Activated CD4-positive, CD25-positive, alpha-beta regulatory T cell treated with anti-CD3 and anti-CD28 coated beads, Interleukin-2, amount 50 U/mL, for 24 hours (primary cell): ENCODE results near the gene EGFLAM.

Experiments
- ATAC-seq, 2 donors: fragments of 150-1000 bp; cut with Tn5 transposase; one replicate each; pipeline ENCODE4 v1.10.0; 2021; ENCODE audit warnings: mild to moderate bottlenecking in 1 of 2, moderate library complexity in 1 of 2

The EGFLAM gene

DNA sequence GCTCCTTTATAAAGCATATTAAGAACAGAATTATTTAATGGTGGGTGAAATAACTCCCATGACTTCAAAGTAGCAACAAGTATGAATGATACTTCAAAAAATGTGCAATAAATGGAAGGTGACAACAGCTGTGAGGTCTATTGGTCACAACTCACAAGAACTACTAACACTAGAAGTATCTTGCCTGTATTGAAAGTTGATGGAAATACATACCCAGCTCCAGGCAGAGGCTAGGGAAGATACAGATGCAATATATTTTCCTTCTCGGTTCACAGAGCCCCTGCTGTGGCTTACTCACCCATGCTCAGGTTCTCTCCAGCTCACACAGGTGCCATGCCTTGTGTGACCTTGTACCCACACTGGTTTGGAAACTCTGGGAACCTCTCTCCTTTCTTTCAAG lies 164.3 kb downstream of the EGFLAM start:
- no peak for ATAC-seq

DNA sequence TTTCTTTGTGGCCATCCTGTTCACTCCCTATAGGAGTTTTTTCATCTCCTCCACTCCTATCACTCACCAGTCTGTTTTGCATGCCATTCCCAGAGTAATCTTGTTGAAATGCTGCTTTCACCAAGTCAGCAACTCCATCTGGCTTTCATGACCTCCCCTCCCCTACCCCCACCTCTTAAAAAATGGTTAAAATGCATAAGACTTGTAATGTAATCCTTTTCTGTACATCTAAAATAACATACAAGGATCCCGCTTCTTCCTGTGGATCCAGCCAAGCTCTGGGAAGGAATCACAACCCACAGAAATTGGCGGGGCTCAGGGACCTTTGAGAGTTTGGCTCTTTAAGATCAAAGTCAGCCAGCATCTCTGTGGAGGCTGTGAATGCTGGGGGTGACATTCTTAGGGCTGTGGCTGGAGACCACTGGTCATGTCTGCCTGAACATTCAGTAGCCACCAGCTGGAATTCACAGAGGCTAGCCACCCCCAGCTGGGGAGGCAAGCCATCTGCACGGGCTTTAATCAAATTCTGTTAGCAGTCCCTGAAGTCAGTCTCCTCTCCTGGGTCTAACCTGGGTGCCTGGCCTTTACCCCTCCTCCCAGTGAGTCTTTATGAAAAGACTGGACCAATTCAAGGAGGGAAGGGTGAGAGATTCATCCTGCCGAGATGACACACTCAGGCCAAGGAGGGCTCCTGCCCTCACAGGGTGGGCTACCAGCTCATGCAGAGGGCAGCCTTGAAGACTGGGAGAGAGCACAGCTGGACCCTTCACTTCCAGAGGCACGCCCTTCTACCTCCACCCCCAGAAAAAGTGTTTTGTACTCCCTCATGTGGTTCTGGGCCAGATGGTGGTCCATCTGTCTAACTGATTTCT lies 165.2 kb downstream of the EGFLAM start:
- ATAC-seq, result no peak

DNA sequence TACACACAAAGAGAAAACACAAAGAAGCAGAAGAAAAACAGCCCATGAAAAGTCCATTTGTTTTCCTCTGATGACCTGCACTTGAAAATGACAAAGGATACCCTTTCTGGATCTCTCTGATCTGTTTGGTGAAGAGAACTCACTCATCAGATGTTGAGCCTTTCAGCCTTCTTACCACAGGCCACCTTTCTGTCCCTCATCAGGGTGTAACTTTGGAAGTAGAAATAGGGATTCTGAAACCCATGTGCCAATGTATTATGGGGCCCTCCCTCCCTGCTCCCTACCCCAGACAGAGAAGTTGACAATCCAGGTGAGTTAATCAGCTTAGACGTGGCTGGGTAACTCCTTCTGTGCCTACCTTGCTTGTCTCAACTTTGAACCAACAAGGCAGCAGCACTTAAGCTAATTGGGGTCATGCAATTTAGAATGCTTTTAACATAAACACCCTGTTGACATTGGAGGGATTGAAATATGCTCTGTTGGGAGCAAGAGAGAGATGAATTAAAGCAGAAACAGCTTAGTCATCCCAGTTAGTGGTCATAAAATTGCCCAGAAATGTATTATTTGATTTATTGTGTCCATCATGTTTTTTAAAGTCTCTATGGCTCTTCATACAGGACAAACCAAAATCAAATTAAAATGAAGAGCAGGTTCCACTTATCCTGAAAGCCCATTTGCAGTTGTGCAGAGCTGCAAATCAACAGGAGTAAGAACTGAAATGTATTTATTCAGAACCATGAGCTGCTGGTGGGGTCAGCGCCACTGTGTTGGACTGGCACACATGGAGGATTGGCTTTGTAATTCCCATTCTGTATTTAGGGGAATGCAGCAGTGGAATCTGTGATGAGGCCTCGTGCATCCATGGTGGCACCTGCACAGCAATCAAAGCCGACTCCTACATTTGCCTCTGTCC lies 166.0 kb downstream of the EGFLAM start:
- no peak for ATAC-seq

DNA sequence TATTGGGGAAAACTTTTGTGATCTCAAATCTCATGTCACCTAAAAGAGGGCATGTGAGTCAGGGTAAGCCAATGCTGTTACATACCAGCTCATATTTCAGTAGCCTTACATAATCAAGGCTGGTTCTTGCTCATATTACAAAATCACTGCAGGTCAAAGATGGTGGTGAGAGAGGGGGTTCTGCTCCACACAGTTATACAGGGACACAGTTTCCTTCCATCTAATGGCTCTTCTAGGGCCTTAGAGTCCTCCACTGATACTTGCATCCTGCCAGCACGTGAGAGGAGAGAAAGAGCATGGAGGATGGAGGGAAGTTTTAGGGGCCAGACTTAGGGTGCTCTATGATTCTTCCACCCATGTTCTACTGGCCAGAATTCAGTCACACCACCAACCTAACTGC lies 168.1 kb downstream of the EGFLAM start:
- no peak for ATAC-seq

DNA sequence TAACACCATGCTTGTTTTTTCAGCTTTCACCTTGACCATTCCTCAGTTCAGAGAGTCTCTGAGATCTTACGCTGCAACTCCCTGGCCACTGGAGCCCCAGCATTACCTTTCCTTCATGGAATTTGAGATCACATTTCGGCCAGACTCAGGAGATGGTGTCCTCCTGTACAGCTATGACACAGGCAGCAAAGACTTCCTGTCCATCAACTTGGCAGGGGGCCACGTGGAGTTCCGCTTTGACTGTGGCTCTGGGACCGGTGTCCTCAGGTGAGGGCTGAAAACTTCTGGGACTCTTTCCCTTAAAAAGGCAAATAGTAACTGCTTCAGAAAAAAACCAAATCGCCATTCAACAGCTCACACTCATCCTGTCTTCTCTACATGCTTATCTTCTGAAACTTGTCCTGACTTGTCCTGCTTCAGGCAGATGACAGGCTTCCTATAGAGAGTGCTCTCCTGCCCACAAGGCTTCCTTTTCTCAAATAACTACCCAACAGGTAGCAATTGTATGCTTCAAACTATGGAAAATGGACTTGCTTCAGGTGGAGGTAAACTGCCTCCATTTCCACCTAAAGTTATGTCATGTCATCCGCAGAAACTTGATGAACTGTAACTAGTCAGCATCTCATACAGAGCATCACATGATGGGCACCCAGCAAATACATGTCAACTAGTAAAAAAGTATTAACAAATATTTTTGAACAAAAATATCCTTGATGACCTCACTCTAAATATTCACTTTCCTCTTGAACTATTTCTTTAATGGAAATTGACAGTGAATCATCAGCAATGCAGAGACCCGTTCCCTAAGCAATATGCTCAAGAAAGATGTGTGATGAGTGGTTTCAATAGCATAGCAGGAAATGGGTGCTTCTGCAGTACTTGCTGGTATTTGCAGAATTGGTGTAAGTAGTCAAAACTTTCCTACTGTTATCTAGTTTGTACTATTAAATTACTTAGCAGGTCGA lies 168.9 kb downstream of the EGFLAM start:
- no peak for ATAC-seq

DNA sequence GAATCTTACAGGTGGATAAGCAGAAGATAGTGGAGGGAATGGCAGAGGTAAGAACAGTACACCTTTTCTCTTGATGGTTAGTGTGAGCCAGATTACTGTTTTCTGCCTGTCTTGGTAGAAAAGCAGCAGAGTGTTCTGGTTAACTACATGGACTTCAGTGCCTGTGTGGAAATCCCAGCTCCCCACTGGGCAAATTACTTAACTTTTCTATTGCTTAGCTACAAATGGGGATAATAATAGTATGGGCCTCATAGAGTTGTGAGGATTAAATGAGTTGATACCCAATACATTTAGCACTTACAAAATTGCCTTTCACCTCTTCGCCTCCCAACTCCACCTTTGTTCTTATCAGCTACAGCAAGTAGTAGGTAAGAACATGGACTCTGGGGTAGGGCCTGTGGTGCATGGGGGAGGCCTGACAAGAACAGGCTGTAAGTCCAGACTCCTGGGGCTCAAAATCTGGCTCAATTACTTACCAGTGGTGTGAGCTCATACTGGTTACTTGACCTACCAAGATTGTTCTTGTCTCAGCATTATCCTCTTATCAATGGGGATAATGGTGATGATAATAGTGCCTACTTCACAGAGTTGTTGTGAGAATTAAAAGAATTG lies 173.0 kb downstream of the EGFLAM start:
- no peak for ATAC-seq

DNA sequence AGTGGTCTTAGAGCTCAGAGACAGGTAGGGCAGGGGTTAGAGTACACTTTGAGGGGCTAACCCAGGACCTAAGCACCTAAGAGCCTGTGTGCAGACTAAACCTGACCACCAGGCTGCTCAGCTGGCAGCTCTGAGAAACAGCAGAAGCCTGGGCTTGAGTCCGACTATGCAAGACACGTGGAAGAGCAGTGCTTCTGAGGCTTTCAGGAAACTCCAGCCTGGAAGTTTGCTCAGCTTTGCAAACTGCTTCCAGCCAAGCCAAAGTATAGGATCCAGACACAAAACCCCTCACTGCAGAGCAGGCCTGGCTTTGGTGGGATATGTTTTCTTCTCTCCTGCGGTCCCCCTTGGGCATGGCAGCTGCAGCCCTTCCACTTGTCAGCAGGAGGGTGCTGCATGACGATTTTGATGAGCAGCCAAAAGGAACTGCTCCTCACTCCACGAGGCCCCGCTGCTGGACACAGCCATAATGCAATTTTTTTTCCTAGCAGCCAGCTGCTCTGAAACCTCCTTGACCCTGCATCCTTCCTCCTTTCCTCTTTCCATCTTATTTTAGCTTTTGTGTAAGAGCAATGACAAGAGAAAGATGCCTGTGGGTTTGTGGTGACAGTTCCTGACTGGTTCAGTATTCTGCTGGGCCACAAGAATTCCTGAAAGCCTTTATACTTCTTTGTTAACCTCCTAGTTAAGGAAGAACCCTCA lies 175.0 kb downstream of the EGFLAM start:
- no peak for ATAC-seq

DNA sequence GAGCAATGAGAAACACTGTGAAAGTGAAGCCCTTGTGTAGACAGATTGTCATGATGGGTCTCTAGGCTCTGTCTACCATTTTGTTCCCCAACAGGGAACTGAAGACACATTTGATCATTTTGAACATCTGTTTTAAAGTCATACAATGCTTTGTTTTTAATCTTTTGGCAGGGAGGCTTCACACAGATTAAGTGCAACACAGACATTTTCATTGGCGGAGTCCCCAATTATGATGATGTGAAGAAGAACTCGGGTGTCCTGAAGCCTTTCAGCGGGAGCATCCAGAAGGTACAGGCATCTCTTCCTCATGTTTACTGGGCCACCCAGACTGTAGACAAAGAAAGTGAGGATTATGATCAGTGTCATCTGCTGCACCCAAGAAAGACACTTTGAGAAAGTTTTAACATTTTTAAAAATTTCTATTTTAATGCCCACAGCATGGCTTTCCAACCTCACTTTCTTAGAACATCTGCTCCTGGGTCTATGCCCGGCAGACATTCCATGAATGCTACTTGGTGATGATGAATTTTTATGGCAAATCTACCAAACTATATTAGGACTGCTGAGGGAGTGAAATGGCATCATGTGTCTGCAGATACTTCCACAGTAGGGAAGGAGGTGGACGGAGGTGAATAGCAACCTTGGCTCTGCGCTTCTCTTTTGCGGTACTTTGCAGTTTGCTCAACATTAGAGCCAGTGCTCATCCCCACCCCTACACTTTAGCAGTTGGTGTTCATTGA lies 176.8 kb downstream of the EGFLAM start:
- ATAC-seq, result no peak

DNA sequence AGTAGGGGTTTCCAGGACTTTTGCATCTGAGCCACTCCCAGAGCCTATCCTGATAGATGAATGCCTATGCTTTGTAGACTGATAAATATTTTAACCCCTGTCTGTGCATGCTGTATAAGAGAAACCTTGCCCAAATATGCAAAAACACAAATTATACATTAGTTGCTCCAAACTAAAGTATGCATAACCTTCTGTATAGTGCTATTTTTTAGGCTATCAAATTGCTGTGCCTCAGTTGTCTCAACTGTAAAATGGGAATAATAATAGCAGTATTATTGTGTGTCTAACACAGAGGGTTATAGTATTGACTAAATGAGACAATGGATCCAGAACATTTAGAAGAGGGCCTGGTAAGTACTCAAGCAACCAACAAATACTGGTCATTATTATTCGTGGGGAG lies 180.4 kb downstream of the EGFLAM start:
- ATAC-seq, result no peak

DNA sequence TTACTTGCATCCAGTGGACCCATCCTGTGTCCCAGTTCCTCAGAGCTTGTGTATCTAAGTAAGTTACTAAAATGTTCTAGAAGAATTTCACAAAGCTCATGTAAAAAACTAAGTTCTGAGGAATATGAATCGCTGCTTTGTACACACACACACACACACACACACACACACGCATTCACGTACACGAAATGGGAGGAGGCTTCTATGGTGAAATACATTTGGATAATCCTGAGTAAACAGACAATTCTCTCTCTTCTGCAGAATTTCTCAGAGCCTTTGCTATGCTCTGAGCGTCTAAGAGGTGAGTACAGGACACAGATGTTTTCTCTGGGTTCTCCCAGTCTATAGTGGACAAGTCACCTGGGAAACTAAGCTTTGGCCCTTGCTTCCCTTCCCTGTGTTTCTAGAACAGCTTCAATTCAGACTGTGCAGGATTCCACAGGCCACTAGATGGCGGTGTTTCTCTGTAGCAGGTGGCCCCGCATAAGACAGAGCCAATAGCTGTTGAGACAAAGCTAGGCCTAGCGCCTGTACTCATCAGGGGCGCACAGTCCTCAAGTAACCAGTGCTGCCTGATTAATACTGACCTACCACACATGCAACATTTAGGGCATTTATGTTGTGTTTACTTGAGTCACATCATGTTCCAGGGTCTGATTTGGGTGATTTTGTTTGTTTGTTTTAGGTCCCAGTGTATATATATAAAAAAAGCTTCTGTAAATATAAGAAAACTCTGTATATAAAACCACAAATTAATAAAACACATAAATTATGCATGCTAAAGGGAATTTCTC lies 183.3 kb downstream of the EGFLAM start:
- peak; percentile 90 to 96 for ATAC-seq

DNA sequence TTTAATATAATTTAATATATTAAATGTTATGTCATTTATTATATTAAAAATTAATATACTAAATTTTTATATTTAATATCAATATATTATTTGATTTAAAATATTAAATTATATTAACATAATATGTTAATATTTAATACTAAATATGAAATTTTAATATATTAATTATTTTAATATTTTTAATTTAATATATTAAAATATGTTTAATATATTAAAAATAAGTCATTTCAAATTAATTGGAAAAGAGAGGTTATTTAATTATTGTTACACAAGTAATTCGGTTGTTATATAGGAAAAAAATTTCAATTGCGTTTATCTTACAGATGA lies 183.9 kb downstream of the EGFLAM start:
- ATAC-seq, result no peak

DNA sequence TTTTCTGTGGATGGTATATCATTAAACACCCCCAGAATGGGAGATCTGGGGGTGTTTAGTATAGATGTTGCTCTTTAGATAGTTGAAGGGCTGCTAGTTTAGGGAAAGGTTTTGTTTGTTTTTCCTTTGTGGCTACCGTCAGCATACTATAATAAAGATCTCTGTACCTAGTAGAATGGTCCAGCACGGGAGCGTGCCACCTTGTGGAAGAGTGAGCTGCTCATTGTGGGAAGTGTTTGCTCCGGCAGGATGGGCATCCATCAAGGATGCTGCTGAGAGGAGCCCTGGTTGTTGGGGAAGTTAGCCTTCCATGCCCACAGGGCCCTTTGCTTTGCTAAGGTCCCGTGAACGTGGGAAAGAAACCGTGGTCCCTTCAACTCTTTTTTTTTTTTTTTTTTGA lies 185.0 kb downstream of the EGFLAM start:
- no peak for ATAC-seq

DNA sequence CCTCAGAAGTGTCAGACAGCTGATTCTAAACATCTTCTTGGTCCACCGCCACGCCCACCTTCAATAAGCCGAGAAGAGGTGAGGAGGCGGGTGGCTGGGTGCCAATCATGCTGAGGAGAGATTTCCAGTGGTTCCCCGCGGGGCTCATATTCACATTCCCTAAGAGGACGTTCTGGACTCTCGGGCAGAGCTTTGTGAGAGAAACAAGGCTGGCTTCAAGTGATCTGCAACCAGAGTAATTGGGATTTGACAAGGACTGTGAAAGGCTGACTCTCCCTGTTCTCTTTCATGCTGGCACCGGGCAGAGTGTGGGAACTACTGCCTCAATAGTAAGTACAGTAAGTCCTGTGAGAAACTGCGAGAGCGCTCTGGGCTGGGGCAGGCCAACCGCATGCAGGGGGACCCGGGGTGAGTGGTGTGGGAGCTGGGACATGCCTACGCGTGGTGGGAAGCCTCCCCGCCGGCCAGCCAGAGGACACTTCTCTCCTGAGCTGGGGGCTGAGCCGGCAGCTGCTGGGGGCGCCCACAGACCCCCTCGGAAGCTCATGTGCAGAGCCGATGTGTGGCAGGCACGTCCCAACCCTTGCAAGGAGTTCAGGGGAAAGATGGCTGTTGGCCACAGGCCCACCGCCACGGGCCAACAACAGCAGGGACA lies 187.1 kb downstream of the EGFLAM start:
- no peak for ATAC-seq

DNA sequence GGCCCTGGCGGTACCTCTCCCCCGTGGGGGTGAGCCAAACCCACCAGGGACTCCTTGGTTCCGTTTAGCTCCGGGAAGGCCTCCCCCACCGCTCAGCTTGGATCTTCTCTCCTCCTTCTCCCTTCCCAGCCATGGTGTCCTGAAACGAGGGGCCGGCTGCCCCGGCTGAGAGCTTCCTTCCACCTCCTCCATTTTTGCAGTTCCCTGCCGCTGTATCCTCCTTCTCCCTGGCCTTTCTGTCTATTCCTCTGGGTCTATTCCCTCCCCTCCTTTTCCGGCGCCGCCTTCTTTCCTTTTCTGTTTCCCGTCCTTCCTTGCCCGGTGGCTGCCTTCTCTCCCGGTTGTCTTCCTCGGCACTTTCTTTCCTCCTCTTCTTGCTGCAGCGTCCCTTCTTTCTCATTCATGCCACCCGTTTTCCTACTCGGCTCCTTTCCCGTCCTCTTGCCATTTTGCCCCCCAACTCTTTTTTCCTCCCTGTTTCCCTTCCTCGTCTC lies 187.7 kb downstream of the EGFLAM start:
- no peak for ATAC-seq

DNA sequence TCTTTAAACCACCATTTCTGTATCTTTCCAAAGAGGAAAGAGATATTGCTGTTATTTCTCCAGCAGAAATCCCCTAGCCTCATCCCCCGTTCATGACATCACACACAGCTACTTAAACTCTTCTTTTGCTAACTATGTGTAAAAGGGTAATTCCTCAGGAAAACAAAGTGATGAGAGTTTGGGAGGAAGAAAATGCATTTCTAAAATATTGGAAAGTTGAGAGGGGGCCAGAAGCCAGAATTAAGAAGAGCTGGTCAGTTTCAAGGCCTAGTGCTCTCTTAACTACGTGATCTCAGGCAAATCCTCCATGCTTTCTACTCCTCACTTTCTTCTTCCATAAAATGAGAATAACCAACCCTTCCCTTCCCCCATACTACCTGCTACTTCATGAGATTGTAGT lies 188.7 kb downstream of the EGFLAM start:
- ATAC-seq, result no peak

DNA sequence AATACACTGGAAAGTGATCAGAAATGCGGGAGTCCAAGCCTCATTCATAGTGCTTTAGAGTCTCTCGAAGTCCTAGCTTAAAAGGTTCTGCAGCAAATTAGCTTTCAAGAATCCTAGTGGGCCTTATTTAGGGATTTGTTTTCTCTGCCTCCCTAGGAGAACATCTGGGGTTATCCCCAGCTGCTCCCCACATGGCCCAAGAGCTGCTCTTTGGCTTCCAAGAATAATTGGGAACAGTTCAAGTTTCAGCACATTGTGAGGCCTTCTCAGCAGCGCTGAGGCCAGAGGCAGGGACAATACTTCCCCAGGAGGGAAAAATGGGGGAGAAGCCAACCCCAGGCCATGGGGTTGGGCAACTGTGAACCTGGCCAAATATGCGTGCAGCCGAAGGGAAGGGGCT lies 189.4 kb downstream of the EGFLAM start:
- ATAC-seq, result no peak

DNA sequence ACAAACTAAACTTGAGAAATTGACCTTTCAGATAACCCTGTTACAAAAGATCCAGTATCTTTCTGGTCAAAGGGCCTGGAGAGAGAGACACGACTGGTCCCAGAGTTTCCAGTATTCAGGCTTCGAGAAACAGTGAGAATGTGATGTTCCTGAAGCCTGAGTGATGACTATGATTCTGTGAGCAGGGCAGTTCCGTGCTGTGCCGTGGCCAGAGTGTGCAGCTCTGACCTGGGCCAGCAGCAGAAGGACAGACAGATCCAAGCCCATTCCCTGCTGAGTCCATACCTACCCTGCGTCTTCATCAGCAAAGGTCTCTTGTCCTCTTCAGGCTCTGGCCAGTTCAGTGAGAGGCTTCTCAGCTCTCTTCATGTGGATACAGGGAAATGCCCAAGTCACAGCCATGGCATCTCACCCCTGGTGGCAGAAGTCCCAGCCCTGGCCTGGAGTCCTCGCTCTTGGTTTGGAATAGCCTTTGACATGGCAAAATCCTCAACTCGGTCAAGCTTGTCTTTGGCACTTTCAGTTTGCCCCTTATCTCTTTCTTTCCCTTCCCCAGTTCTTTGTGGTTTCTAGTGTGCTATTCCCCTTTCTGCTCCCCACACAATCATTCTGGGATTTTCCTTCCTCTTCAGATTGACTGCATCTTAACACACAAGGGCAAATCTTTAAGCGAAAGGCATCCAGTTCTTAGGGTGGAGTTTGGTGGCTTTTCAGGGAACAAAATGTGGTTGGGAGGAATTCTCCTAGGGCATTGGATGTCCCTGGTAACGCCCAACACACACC lies 190.4 kb downstream of the EGFLAM start:
- ATAC-seq, result no peak

DNA sequence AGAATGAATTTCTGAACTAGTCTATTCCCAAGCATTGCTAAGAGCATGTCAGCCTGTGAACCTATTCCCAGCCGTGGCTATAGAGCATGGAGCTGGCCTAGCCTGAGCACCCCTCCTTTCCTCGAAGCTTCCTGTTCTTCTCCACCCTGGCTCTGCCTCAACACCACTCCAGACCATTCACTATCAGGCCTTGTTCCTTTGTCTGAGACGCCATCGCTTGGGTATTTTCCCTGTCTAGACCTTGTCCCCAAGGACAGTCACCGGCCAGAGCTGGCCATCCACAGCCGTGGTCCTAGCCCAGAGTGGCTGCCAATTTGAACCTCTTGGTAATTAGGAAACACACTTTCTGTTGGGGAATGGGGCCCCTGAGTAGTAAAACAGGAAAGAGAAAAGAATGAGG lies 192.3 kb downstream of the EGFLAM start:
- ATAC-seq, result no peak
